ENCODE results near the gene KCNE1. TPM values are rescaled to one million over a fixed set of nuclear protein-coding genes. Genes with fewer than 3 reads are reported as not detected.

The KCNE1 gene
- total and polyA plus RNA-seq, 2 donors from 2014 or later: 2.5 to 4.4 TPM

DNA sequence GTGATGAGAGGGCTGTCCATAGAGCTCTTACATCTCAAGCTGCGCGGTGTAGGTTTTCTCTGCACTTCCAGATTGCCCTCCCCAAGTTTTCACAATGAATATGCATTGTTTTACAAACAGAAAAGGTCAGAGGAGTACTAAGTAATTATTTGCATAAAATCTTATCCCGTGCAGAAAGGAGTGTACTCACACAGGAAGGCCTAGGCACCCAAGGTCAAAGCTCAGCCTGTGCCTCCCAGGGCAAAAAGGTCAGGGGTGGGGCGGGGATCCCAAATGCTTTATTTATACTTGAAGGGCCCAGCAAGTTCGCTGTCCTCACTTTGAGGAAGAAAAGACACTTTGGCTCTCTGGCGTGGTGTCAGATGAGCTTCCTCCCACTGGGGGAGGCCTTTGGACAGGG, 10.3 kb upstream of the KCNE1 start:
- Histone ChIP-seq H3K4me1 (ENCODE audit: control insufficient read depth in 2 of 3, insufficient read depth in 2 of 3, low read depth in 1 of 3, low read length in 3 of 3) (peaks cover 0 to 30% (median 10%) of the 10 kb centered on the region in 3 donors), H3K36me3 (ENCODE audit: control insufficient read depth in 2 of 3, insufficient read depth in 3 of 3, low read length in 3 of 3) (peaks cover 0 to 41% (median 23%) of the 10 kb centered on the region in 3 donors), H3K27ac (ENCODE audit: low read depth in 2 of 2, low read length in 2 of 2) (peak overlapping the region; percentile 59 to 73), H3K27me3 (ENCODE audit: control insufficient read depth, insufficient read depth, low read length) (no peaks in the 10 kb centered on the region), H3K4me3 (ENCODE audit: low read length in 3 of 3) (peak overlapping the region in 1 of 3 donors; percentile 0), H3K9me3 (ENCODE audit: control insufficient read depth in 2 of 3, insufficient read depth in 1 of 3, low read length in 3 of 3) (no peaks in the 10 kb centered on the region), H3K9ac (ENCODE audit: low read length in 3 of 3) (peak overlapping the region in 1 of 3 donors; percentile 10)
- intact Hi-C loops (cut with DNase I): no loop called here
- FAIRE-seq (no peak), DNase-seq (peak in 1 of 5 donors; percentile 42)
- TF ChIP-seq, protein P1, sequence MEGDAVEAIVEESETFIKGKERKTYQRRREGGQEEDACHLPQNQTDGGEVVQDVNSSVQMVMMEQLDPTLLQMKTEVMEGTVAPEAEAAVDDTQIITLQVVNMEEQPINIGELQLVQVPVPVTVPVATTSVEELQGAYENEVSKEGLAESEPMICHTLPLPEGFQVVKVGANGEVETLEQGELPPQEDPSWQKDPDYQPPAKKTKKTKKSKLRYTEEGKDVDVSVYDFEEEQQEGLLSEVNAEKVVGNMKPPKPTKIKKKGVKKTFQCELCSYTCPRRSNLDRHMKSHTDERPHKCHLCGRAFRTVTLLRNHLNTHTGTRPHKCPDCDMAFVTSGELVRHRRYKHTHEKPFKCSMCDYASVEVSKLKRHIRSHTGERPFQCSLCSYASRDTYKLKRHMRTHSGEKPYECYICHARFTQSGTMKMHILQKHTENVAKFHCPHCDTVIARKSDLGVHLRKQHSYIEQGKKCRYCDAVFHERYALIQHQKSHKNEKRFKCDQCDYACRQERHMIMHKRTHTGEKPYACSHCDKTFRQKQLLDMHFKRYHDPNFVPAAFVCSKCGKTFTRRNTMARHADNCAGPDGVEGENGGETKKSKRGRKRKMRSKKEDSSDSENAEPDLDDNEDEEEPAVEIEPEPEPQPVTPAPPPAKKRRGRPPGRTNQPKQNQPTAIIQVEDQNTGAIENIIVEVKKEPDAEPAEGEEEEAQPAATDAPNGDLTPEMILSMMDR (IDR thresholded peaks at IDR 0.05; ENCODE audit: borderline replicate concordance, extremely low read depth, insufficient read depth): no peak

DNA sequence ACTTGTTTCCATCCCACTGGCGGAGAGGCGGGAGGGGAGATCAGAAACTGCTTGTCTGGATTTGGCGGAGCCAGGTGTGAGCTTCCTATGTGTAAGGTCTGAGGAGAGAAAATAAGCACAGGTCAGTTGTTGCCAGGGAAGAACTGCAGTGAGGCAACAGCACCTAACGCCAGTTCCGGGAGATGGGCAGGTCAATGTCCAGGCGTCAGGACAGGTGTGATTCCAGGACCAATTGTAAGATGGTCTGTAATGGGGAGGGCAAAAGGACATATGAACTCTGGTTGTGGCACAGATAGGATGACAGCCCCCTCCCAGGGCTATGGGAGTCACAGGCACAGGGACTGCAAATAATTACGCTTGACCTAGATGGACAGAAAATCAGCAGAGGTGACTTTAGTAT, 9.6 kb upstream of the KCNE1 start:
- DNase-seq: no peak
- no peak for FAIRE-seq
- intact Hi-C loops (cut with DNase I): no loop called here
- no peak overlapping the region for H3K4me3 ChIP-seq (ENCODE audit: low read length in 3 of 3)
- peaks cover 0 to 30% (median 6%) of the 10 kb centered on the region in 3 donors for H3K4me1 ChIP-seq (ENCODE audit: control insufficient read depth in 2 of 3, insufficient read depth in 2 of 3, low read depth in 1 of 3, low read length in 3 of 3)
- H3K36me3 ChIP-seq (ENCODE audit: control insufficient read depth in 2 of 3, insufficient read depth in 3 of 3, low read length in 3 of 3): peaks cover 0 to 48% (median 27%) of the 10 kb centered on the region in 3 donors
- no peak overlapping the region for H3K9ac ChIP-seq (ENCODE audit: low read length in 3 of 3)
- H3K9me3 ChIP-seq (ENCODE audit: control insufficient read depth in 2 of 3, insufficient read depth in 1 of 3, low read length in 3 of 3): no peaks in the 10 kb centered on the region
- TF ChIP-seq, protein P1 (IDR thresholded peaks at IDR 0.05; ENCODE audit: borderline replicate concordance, extremely low read depth, insufficient read depth): no peak
- peak overlapping the region in 1 of 2 donors; percentile 73 for H3K27ac ChIP-seq (ENCODE audit: low read depth in 2 of 2, low read length in 2 of 2)
- no peaks in the 10 kb centered on the region for H3K27me3 ChIP-seq (ENCODE audit: control insufficient read depth, insufficient read depth, low read length)

DNA sequence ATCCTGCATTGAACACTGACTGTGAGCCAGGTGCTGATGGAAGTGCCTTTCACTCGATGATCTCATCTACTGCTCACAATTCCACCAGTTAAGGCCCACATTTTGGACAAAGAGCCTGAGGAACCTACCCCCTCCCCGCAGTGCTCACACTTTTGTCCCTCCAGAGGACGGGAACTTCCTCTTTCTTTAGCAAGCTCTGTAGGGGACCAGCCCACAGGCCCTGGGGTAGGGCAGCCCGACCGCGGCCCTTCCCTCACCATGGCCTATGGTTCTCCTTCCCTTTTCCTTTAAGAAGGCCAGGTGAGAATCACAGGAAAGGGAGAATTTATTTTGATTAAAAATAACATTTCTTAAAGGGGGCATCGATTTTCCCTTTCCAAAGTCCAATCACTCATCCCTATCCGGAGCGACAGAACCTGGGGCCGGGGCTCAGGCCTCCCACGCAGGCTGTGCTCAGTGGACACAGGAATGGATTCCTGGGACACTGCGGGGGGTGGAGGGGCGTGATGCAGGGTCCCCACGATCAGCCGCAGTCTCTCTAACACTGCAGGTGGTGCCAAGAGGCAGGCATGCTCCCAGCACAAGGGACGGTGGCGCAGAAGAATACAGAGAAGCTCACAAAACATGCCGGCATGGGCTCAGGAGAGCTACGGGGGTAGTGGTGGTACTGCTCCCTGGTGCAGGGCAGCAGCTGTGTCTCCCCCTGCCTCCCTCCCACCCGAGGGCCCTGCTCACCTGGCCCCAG, 8.9 kb upstream of the KCNE1 start:
- peak overlapping the region; percentile 22 to 73 for H3K27ac ChIP-seq (ENCODE audit: low read depth in 2 of 2, low read length in 2 of 2)
- H3K4me3 ChIP-seq (ENCODE audit: low read length in 3 of 3): no peak overlapping the region
- H3K9ac ChIP-seq (ENCODE audit: low read length in 3 of 3): no peak overlapping the region
- no peak for FAIRE-seq
- intact Hi-C loops (cut with DNase I): no loop called here
- H3K9me3 ChIP-seq (ENCODE audit: control insufficient read depth in 2 of 3, insufficient read depth in 1 of 3, low read length in 3 of 3): no peaks in the 10 kb centered on the region
- no peak for DNase-seq
- peaks cover 0 to 50% (median 27%) of the 10 kb centered on the region in 3 donors for H3K36me3 ChIP-seq (ENCODE audit: control insufficient read depth in 2 of 3, insufficient read depth in 3 of 3, low read length in 3 of 3)
- TF ChIP-seq, protein P1 (IDR thresholded peaks at IDR 0.05; ENCODE audit: borderline replicate concordance, extremely low read depth, insufficient read depth): no peak
- no peaks in the 10 kb centered on the region for H3K27me3 ChIP-seq (ENCODE audit: control insufficient read depth, insufficient read depth, low read length)
- peaks cover 0 to 30% (median 6%) of the 10 kb centered on the region in 3 donors for H3K4me1 ChIP-seq (ENCODE audit: control insufficient read depth in 2 of 3, insufficient read depth in 2 of 3, low read depth in 1 of 3, low read length in 3 of 3)

All from kidney (tissue), 14 donors.